MM.1S (cell line): ENCODE results near the gene DNAJC28.

Experiments
- DNase-seq: peaks from one replicate; pipeline ENCODE4 v3.0.0-alpha.2; 2015
- H2AFZ ChIP-seq: fragments of 300-600 bp; sonication (generic); 2 replicates; pipeline ENCODE4 v1.6.0; 2016; ENCODE audit warnings: antibody characterized with exemption, low read length
- H3F3A ChIP-seq: fragments of 300-600 bp; sonication (generic); 2 replicates; pipeline ENCODE4 v1.6.1; 2016; ENCODE audit warnings: mild to moderate bottlenecking, antibody characterized with exemption, low read length, moderate library complexity, mixed read lengths; ENCODE audit not compliant: insufficient read depth
- H3K27ac ChIP-seq: fragments of 300-600 bp; sonication (generic); 2 replicates; pipeline ENCODE4 v1.5.1; 2016; ENCODE audit warnings: mild to moderate bottlenecking, low read length
- H3K27me3 ChIP-seq: fragments of 300-600 bp; sonication (generic); replicated peaks from 2 replicates; pipeline ENCODE4 v1.6.0; 2016; ENCODE audit warnings: low read length; ENCODE audit not compliant: insufficient read depth
- H3K36me3 ChIP-seq: fragments of 300-600 bp; sonication (generic); replicated peaks from 2 replicates; pipeline ENCODE4 v1.6.1; 2016; ENCODE audit warnings: mild to moderate bottlenecking, low read length, mixed read lengths; ENCODE audit not compliant: insufficient read depth
- H3K4me1 ChIP-seq: fragments of 300-600 bp; sonication (generic); 2 replicates; pipeline ENCODE4 v1.6.1; 2016; ENCODE audit warnings: low read length, mixed read lengths
- H3K4me2 ChIP-seq: fragments of 300-600 bp; sonication (generic); 2 replicates; pipeline ENCODE4 v1.6.0; 2016; ENCODE audit warnings: low read depth, low read length
- H3K4me3 ChIP-seq: fragments of 300-600 bp; sonication (generic); 2 replicates; pipeline ENCODE4 v1.5.1; 2016; ENCODE audit warnings: low read length, mixed read lengths
- H3K79me2 ChIP-seq: fragments of 300-600 bp; sonication (generic); 2 replicates; pipeline ENCODE4 v1.6.1; 2016; ENCODE audit warnings: mixed run types, low read length, mixed read lengths
- H3K9ac ChIP-seq: fragments of 300-600 bp; sonication (generic); 2 replicates; pipeline ENCODE4 v1.6.1; 2016; ENCODE audit warnings: low read length, mixed read lengths
- H3K9me2 ChIP-seq: fragments of 300-600 bp; sonication (generic); replicated peaks from 2 replicates; pipeline ENCODE4 v1.6.1; 2016; ENCODE audit warnings: mild to moderate bottlenecking, low read length, mixed read lengths; ENCODE audit not compliant: insufficient read depth
- H3K9me3 ChIP-seq: fragments of 300-600 bp; sonication (generic); replicated peaks from 2 replicates; pipeline ENCODE4 v1.6.1; 2016; ENCODE audit warnings: mild to moderate bottlenecking, low read length, mixed read lengths; ENCODE audit not compliant: insufficient read depth
- H4K20me1 ChIP-seq: fragments of 300-600 bp; sonication (generic); 2 replicates; pipeline ENCODE4 v1.6.1; 2016; ENCODE audit warnings: mild to moderate bottlenecking, low read length, moderate library complexity, mixed read lengths; ENCODE audit not compliant: insufficient read depth
- EZH2 ChIP-seq: fragments of 300-600 bp; sonication (generic); optimal IDR thresholded peaks from 2 replicates; pipeline ENCODE3; 2017; ENCODE audit warnings: low read depth, mild to moderate bottlenecking, antibody characterized with exemption, low read length, mixed read lengths
- EZH2phosphoT487 ChIP-seq: fragments of 300-600 bp; sonication (generic); IDR thresholded peaks from 2 replicates; pipeline ENCODE4 v1.6.1; 2018; ENCODE audit warnings: antibody characterized with exemption, low read length
- TF ChIP-seq, protein P1 (sequence below): fragments of 300-600 bp; sonication (generic); IDR thresholded peaks from 2 replicates; pipeline ENCODE4 v1.5.1; 2016; ENCODE audit warnings: antibody characterized with exemption, low read length, mixed read lengths

DNAJC28 gene

GRCh38 chr21:33495743-33496142 lies 4.2 kb upstream of the DNAJC28 start:
- TF ChIP-seq EZH2 (no peak), EZH2phosphoT487 (no peak)
- TF ChIP-seq, protein P1, sequence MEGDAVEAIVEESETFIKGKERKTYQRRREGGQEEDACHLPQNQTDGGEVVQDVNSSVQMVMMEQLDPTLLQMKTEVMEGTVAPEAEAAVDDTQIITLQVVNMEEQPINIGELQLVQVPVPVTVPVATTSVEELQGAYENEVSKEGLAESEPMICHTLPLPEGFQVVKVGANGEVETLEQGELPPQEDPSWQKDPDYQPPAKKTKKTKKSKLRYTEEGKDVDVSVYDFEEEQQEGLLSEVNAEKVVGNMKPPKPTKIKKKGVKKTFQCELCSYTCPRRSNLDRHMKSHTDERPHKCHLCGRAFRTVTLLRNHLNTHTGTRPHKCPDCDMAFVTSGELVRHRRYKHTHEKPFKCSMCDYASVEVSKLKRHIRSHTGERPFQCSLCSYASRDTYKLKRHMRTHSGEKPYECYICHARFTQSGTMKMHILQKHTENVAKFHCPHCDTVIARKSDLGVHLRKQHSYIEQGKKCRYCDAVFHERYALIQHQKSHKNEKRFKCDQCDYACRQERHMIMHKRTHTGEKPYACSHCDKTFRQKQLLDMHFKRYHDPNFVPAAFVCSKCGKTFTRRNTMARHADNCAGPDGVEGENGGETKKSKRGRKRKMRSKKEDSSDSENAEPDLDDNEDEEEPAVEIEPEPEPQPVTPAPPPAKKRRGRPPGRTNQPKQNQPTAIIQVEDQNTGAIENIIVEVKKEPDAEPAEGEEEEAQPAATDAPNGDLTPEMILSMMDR: no peak
- no peak overlapping the region for H2AFZ ChIP-seq
- H3K27me3 ChIP-seq: no peaks in the 10 kb centered on the region

GRCh38 chr21:33493756-33494155 lies 2.2 kb upstream of the DNAJC28 start:
- Histone ChIP-seq H2AFZ (no peak overlapping the region), H3K9me3 (no peaks in the 10 kb centered on the region), H3K4me1 (peaks cover 5% of the 10 kb centered on the region; the same call in 1 of the 2 replicates), H3K79me2 (no peaks in the 10 kb centered on the region), H3K27ac (no peak overlapping the region), H3K4me2 (no peak overlapping the region), H4K20me1 (no peaks in the 10 kb centered on the region), H3K27me3 (no peaks in the 10 kb centered on the region), H3K36me3 (no peaks in the 10 kb centered on the region), H3F3A (peaks cover 3% of the 10 kb centered on the region; the same call in 1 of the 2 replicates), H3K9ac (no peak overlapping the region), H3K9me2 (no peaks in the 10 kb centered on the region), H3K4me3 (no peak overlapping the region)
- DNase-seq: no peak
- no peak for TF ChIP-seq EZH2
- no peak for TF ChIP-seq EZH2phosphoT487
- TF ChIP-seq, protein P1: no peak

More at GRCh38 chr21:33495743-33496142, 4.2 kb upstream of the DNAJC28 start:
- Histone ChIP-seq H3K27ac (no peak overlapping the region), H3K4me2 (no peak overlapping the region), H3K4me1 (peaks cover 3% of the 10 kb centered on the region; the same call in 1 of the 2 replicates), H3K79me2 (no peaks in the 10 kb centered on the region), H3K9me3 (no peaks in the 10 kb centered on the region), H3K36me3 (no peaks in the 10 kb centered on the region), H3K9me2 (no peaks in the 10 kb centered on the region), H3K4me3 (no peak overlapping the region), H3F3A (peaks cover 3% of the 10 kb centered on the region; the same call in 1 of the 2 replicates), H4K20me1 (no peaks in the 10 kb centered on the region), H3K9ac (no peak overlapping the region)
- no peak for DNase-seq

GRCh38 chr21:33492571-33492970 lies 1.1 kb upstream of the DNAJC28 start:
- no peak overlapping the region for H3K27ac ChIP-seq
- no peak overlapping the region for H3K9ac ChIP-seq
- TF ChIP-seq EZH2phosphoT487: no peak
- TF ChIP-seq, protein P1: no peak
- TF ChIP-seq EZH2: no peak

More at GRCh38 chr21:33492571-33492970, 1.1 kb upstream of the DNAJC28 start:
- no peak overlapping the region for H2AFZ ChIP-seq
- no peaks in the 10 kb centered on the region for H3K9me3 ChIP-seq
- DNase-seq: no peak
- no peak overlapping the region for H3K4me2 ChIP-seq
- peaks cover 5% of the 10 kb centered on the region; the same call in 1 of the 2 replicates for H3K4me1 ChIP-seq
- H3K79me2 ChIP-seq: no peaks in the 10 kb centered on the region
- no peak overlapping the region for H3K4me3 ChIP-seq
- H3K9me2 ChIP-seq: no peaks in the 10 kb centered on the region
- no peaks in the 10 kb centered on the region for H3F3A ChIP-seq
- H3K36me3 ChIP-seq: no peaks in the 10 kb centered on the region
- no peaks in the 10 kb centered on the region for H4K20me1 ChIP-seq
- no peaks in the 10 kb centered on the region for H3K27me3 ChIP-seq
